HEK293 (cell line): ENCODE measurements around the gene HTT.

Source experiments
- CTCF ChIA-PET: fragments of 350-600 bp; formaldehyde crosslinking; extraction: SDS; loops from one replicate; lab custom pipeline; 2021; ENCODE audit warnings: antibody characterized with exemption; lab: Yijun Ruan, JAX
- POLR2A ChIA-PET: fragments of 300-600 bp; formaldehyde crosslinking; extraction: SDS; loops from one replicate; lab custom pipeline; 2020; ENCODE audit warnings: antibody characterized with exemption, inconsistent platforms; lab: Yijun Ruan, JAX
- H3K27ac ChIP-seq: fragments of 200-500 bp; sonication (Bioruptor generic); 2 replicates; pipeline ENCODE4 v1.5.1; 2014; ENCODE audit warnings: low read depth, low read length, control low read depth, inconsistent platforms; ENCODE audit errors: extremely low read depth
- H3K36me3 ChIP-seq, 2 experiments: fragments of 200-500 bp in 1 of 2; sonication (Bioruptor generic) in 1 of 2; 1 replicate in 1 of 2; 2 replicates in 1 of 2; pipeline ENCODE4 v1.5.1; 2014 to 2017; ENCODE audit warnings: inconsistent platforms in 2 of 2, low read length in 2 of 2; ENCODE audit not compliant: control insufficient read depth in 2 of 2, insufficient read depth in 1 of 2
- H3K4me1 ChIP-seq: fragments of 200-500 bp; sonication (Bioruptor generic); 2 replicates; pipeline ENCODE4 v1.5.1; 2014; ENCODE audit warnings: mild to moderate bottlenecking, low read length, inconsistent platforms; ENCODE audit not compliant: control insufficient read depth, insufficient read depth
- H3K4me3 ChIP-seq: 2 replicates; pipeline ENCODE4 v1.5.1; 2011; ENCODE audit warnings: low read depth, mild to moderate bottlenecking, control low read depth, low read length, moderate library complexity
- H3K9me3 ChIP-seq: fragments of 200-500 bp; sonication (Bioruptor generic); 2 replicates; pipeline ENCODE4 v1.5.1; 2014; ENCODE audit warnings: low read depth, low read length, inconsistent platforms; ENCODE audit not compliant: control insufficient read depth, insufficient read depth
- GLIS1 ChIP-seq: fragments of 450-650 bp; formaldehyde crosslinking; IDR thresholded peaks from 2 replicates; pipeline ENCODE4 v1.5.1; 2016; ENCODE audit warnings: missing biosample characterization, missing genetic modification characterization
- IKZF3 ChIP-seq: fragments of 450-650 bp; IDR thresholded peaks from 2 replicates; pipeline ENCODE4 v1.5.0; 2018; ENCODE audit warnings: missing biosample characterization, mild to moderate bottlenecking, missing genetic modification characterization, moderate library complexity
- OSR2 ChIP-seq: fragments of 450-650 bp; formaldehyde crosslinking; IDR thresholded peaks from 2 replicates; pipeline ENCODE4 v1.5.1; 2016; ENCODE audit warnings: missing biosample characterization, missing genetic modification characterization
- TCF7L2 ChIP-seq: IDR thresholded peaks from 2 replicates; pipeline ENCODE4 v1.6.1; 2011; ENCODE audit warnings: low read depth, mild to moderate bottlenecking, inconsistent platforms, low read length, moderate library complexity, borderline replicate concordance
- ZBTB20 ChIP-seq: fragments of 450-650 bp; formaldehyde crosslinking; IDR thresholded peaks from 2 replicates; pipeline ENCODE4 v1.5.1; 2016; ENCODE audit warnings: missing biosample characterization, missing genetic modification characterization
- ZBTB21 ChIP-seq: fragments of 450-650 bp; formaldehyde crosslinking; IDR thresholded peaks from 2 replicates; pipeline ENCODE4 v1.5.1; 2017; ENCODE audit warnings: missing biosample characterization, missing genetic modification characterization
- ZFHX2 ChIP-seq: fragments of 450-650 bp; formaldehyde crosslinking; conservative IDR thresholded peaks from 2 replicates; pipeline ENCODE4 v1.5.1; 2016; ENCODE audit warnings: missing biosample characterization, missing genetic modification characterization
- ZFP3 ChIP-seq: fragments of 450-650 bp; formaldehyde crosslinking; IDR thresholded peaks from 2 replicates; pipeline ENCODE4 v1.5.1; 2016; ENCODE audit warnings: low read depth, missing biosample characterization, missing genetic modification characterization
- ZFP41 ChIP-seq: fragments of 450-650 bp; formaldehyde crosslinking; IDR thresholded peaks from 2 replicates; pipeline ENCODE4 v1.5.1; 2016; ENCODE audit warnings: missing biosample characterization, missing genetic modification characterization, borderline replicate concordance
- ZIC2 ChIP-seq: fragments of 450-650 bp; formaldehyde crosslinking; IDR thresholded peaks from 2 replicates; pipeline ENCODE4 v1.5.1; 2016; ENCODE audit warnings: missing biosample characterization, missing genetic modification characterization
- ZNF10 ChIP-seq: fragments of 450-650 bp; formaldehyde crosslinking; IDR thresholded peaks from 2 replicates; pipeline ENCODE4 v1.5.1; 2017; ENCODE audit warnings: missing biosample characterization, missing genetic modification characterization
- ZNF202 ChIP-seq: fragments of 450-650 bp; formaldehyde crosslinking; IDR thresholded peaks from 2 replicates; pipeline ENCODE4 v1.5.1; 2016; ENCODE audit warnings: missing biosample characterization, missing genetic modification characterization, borderline replicate concordance
- ZNF214 ChIP-seq: fragments of 450-650 bp; formaldehyde crosslinking; IDR thresholded peaks from 2 replicates; pipeline ENCODE4 v1.5.1; 2017; ENCODE audit warnings: missing biosample characterization, mild to moderate bottlenecking, missing genetic modification characterization, borderline replicate concordance
- ZNF274 ChIP-seq, 2 experiments: fragments of 200-500 bp in 1 of 2; fragments of 450-650 bp in 1 of 2; sonication (Bioruptor generic) in 1 of 2; formaldehyde crosslinking in 1 of 2; IDR thresholded peaks; 2 replicates each; pipeline versions ENCODE4 v1.5.1 to v1.6.1; 2014 to 2016; ENCODE audit warnings: borderline replicate concordance in 1 of 2, inconsistent platforms in 1 of 2, low read length in 1 of 2, missing biosample characterization in 1 of 2, missing genetic modification characterization in 1 of 2
- ZNF302 ChIP-seq: fragments of 450-650 bp; formaldehyde crosslinking; IDR thresholded peaks from 2 replicates; pipeline ENCODE4 v1.5.1; 2016; ENCODE audit warnings: missing biosample characterization, missing genetic modification characterization, low read depth
- ZNF311 ChIP-seq: fragments of 450-650 bp; formaldehyde crosslinking; IDR thresholded peaks from 2 replicates; pipeline ENCODE4 v1.5.1; 2017; ENCODE audit warnings: missing biosample characterization, missing genetic modification characterization, borderline replicate concordance
- ZNF391 ChIP-seq: fragments of 450-650 bp; formaldehyde crosslinking; IDR thresholded peaks from 2 replicates; pipeline ENCODE4 v1.5.1; 2016; ENCODE audit warnings: low read depth, missing biosample characterization, missing genetic modification characterization, borderline replicate concordance
- ZNF404 ChIP-seq: fragments of 450-650 bp; formaldehyde crosslinking; IDR thresholded peaks from 2 replicates; pipeline ENCODE4 v1.5.1; 2017; ENCODE audit warnings: missing biosample characterization, missing genetic modification characterization
- ZNF423 ChIP-seq: fragments of 450-650 bp; formaldehyde crosslinking; IDR thresholded peaks from 2 replicates; pipeline ENCODE4 v1.5.1; 2016; ENCODE audit warnings: missing biosample characterization, missing genetic modification characterization
- ZNF510 ChIP-seq: fragments of 450-650 bp; formaldehyde crosslinking; IDR thresholded peaks from 2 replicates; pipeline ENCODE4 v1.5.1; 2018; ENCODE audit warnings: mild to moderate bottlenecking, missing genetic modification characterization, missing biosample characterization; ENCODE audit not compliant: insufficient replicate concordance
- ZNF529 ChIP-seq: fragments of 450-650 bp; formaldehyde crosslinking; IDR thresholded peaks from 2 replicates; pipeline ENCODE4 v1.5.1; 2017; ENCODE audit warnings: missing genetic modification characterization, missing biosample characterization; ENCODE audit not compliant: insufficient replicate concordance
- ZNF548 ChIP-seq: fragments of 450-650 bp; formaldehyde crosslinking; IDR thresholded peaks from 2 replicates; pipeline ENCODE4 v1.5.1; 2016; ENCODE audit warnings: missing biosample characterization, missing genetic modification characterization
- ZNF560 ChIP-seq: fragments of 450-650 bp; formaldehyde crosslinking; IDR thresholded peaks from 2 replicates; pipeline ENCODE4 v1.5.1; 2017; ENCODE audit warnings: missing biosample characterization, missing genetic modification characterization, borderline replicate concordance
- ZNF610 ChIP-seq: fragments of 450-650 bp; formaldehyde crosslinking; IDR thresholded peaks from 2 replicates; pipeline ENCODE4 v1.5.1; 2016; ENCODE audit warnings: missing biosample characterization, missing genetic modification characterization, borderline replicate concordance
- ZNF768 ChIP-seq: fragments of 450-650 bp; formaldehyde crosslinking; IDR thresholded peaks from 2 replicates; pipeline ENCODE4 v1.5.1; 2018; ENCODE audit warnings: missing biosample characterization, mild to moderate bottlenecking, missing genetic modification characterization
- ZSCAN18 ChIP-seq: fragments of 450-650 bp; formaldehyde crosslinking; IDR thresholded peaks from 2 replicates; pipeline ENCODE4 v1.5.1; 2016; ENCODE audit warnings: missing biosample characterization, missing genetic modification characterization
- TF ChIP-seq, protein P1 (sequence below): fragments of 450-650 bp; formaldehyde crosslinking; IDR thresholded peaks from 2 replicates; pipeline ENCODE4 v1.5.1; 2016; ENCODE audit warnings: missing biosample characterization, missing genetic modification characterization, low read depth

HTT gene

DNA sequence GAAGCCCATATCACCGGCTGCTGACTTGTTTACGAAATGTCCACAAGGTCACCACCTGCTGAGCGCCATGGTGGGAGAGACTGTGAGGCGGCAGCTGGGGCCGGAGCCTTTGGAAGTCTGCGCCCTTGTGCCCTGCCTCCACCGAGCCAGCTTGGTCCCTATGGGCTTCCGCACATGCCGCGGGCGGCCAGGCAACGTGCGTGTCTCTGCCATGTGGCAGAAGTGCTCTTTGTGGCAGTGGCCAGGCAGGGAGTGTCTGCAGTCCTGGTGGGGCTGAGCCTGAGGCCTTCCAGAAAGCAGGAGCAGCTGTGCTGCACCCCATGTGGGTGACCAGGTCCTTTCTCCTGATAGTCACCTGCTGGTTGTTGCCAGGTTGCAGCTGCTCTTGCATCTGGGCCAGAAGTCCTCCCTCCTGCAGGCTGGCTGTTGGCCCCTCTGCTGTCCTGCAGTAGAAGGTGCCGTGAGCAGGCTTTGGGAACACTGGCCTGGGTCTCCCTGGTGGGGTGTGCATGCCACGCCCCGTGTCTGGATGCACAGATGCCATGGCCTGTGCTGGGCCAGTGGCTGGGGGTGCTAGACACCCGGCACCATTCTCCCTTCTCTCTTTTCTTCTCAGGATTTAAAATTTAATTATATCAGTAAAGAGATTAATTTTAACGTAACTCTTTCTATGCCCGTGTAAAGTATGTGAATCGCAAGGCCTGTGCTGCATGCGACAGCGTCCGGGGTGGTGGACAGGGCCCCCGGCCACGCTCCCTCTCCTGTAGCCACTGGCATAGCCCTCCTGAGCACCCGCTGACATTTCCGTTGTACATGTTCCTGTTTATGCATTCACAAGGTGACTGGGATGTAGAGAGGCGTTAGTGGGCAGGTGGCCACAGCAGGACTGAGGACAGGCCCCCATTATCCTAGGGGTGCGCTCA lies 165.8 kb downstream of the HTT start:
- POLR2A ChIA-PET = no interaction called here
- no peaks in the 10 kb centered on the region for H3K4me1 ChIP-seq
- TF ChIP-seq ZBTB20 (tag by site-specific recombination) (no peak), ZFP41 (tag by site-specific recombination) (no peak), ZNF274 (IDR thresholded peaks at IDR 0.05; ENCODE audit: low read length) (no peak), ZNF274 (tag by site-specific recombination; IDR thresholded peaks at IDR 0.05; ENCODE audit: borderline replicate concordance) (no peak), OSR2 (tag by site-specific recombination) (no peak), ZNF548 (tag by site-specific recombination) (no peak), ZIC2 (peak; percentile 70), ZNF404 (tag by site-specific recombination) (no peak), ZNF311 (tag by site-specific recombination) (no peak)
- TF ChIP-seq, all 188 proteins: peak for 1
- no peak overlapping the region for H3K27ac ChIP-seq
- H3K9me3 ChIP-seq = no peaks in the 10 kb centered on the region
- H3K4me3 ChIP-seq = no peak overlapping the region
- CTCF ChIA-PET = no interaction called here
- peaks cover 0 to 75% of the 10 kb centered on the region in 2 experiments; a peak in 1 of 3 replicates for H3K36me3 ChIP-seq

DNA sequence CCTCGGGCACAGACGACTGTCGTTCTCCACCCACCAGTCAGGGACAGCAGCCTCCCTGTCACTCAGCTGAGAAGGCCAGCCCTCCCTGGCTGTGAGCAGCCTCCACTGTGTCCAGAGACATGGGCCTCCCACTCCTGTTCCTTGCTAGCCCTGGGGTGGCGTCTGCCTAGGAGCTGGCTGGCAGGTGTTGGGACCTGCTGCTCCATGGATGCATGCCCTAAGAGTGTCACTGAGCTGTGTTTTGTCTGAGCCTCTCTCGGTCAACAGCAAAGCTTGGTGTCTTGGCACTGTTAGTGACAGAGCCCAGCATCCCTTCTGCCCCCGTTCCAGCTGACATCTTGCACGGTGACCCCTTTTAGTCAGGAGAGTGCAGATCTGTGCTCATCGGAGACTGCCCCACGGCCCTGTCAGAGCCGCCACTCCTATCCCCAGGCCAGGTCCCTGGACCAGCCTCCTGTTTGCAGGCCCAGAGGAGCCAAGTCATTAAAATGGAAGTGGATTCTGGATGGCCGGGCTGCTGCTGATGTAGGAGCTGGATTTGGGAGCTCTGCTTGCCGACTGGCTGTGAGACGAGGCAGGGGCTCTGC lies 166.5 kb downstream of the HTT start:
- CTCF ChIA-PET = no interaction called here
- TF ChIP-seq ZNF202 (tag by site-specific recombination) = no peak
- no peak for TF ChIP-seq ZNF391 (tag by site-specific recombination)
- no peak for TF ChIP-seq ZNF423 (tag by site-specific recombination)
- TF ChIP-seq ZBTB21 (tag by site-specific recombination) = no peak
- no peak for TF ChIP-seq ZSCAN18 (tag by site-specific recombination)
- no peak for TF ChIP-seq TCF7L2
- no peak for TF ChIP-seq ZNF768 (tag by site-specific recombination)
- TF ChIP-seq, all 188 proteins: peak for 0
- Histone ChIP-seq H3K4me1 (no peaks in the 10 kb centered on the region), H3K27ac (no peak overlapping the region), H3K9me3 (no peaks in the 10 kb centered on the region), H3K36me3 (peaks cover 0 to 67% of the 10 kb centered on the region in 2 experiments; a peak in 1 of 3 replicates), H3K4me3 (no peak overlapping the region)
- POLR2A ChIA-PET = no interaction called here

- Histone ChIP-seq H3K9me3 (no peaks in the 10 kb centered on the region), H3K27ac (no peak overlapping the region), H3K4me1 (no peaks in the 10 kb centered on the region)
- CTCF ChIA-PET = no interaction called here
- no peak for TF ChIP-seq GLIS1 (tag by site-specific recombination)
- no peak for TF ChIP-seq ZBTB21 (tag by site-specific recombination)
- TF ChIP-seq, protein P1, sequence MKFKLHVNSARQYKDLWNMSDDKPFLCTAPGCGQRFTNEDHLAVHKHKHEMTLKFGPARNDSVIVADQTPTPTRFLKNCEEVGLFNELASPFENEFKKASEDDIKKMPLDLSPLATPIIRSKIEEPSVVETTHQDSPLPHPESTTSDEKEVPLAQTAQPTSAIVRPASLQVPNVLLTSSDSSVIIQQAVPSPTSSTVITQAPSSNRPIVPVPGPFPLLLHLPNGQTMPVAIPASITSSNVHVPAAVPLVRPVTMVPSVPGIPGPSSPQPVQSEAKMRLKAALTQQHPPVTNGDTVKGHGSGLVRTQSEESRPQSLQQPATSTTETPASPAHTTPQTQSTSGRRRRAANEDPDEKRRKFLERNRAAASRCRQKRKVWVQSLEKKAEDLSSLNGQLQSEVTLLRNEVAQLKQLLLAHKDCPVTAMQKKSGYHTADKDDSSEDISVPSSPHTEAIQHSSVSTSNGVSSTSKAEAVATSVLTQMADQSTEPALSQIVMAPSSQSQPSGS (tag by site-specific recombination) = no peak
- no peak for TF ChIP-seq ZNF302 (tag by site-specific recombination)
- no peak for TF ChIP-seq ZNF10 (tag by site-specific recombination)
- no peak for TF ChIP-seq ZNF510 (tag by site-specific recombination)
- TF ChIP-seq ZFP3 (tag by site-specific recombination) = no peak
- TF ChIP-seq OSR2 (tag by site-specific recombination) = no peak
- TF ChIP-seq IKZF3 (tag by site-specific recombination) = no peak
- TF ChIP-seq ZNF214 (tag by site-specific recombination) = no peak
- no peak for TF ChIP-seq ZNF610 (tag by site-specific recombination)
- no peak for TF ChIP-seq ZFHX2 (tag by site-specific recombination)
- no peak for TF ChIP-seq ZNF529 (tag by site-specific recombination)
- TF ChIP-seq ZNF560 (tag by site-specific recombination) = no peak
- TF ChIP-seq, all 188 proteins: peak for 0
- Histone ChIP-seq H3K36me3 (peaks cover 0 to 59% of the 10 kb centered on the region in 2 experiments; a peak in 1 of 3 replicates), H3K4me3 (no peak overlapping the region)
- POLR2A ChIA-PET = no interaction called here
These were observed 167.5 kb downstream of the HTT start for GRCh38 chr4:3241898-3242524.
